Cardiac muscle cell (in vitro differentiated cells and primary cell): ENCODE data around the gene CEMIP2. TPM values are rescaled to one million over a fixed set of nuclear protein-coding genes. Genes with fewer than 3 reads are reported as not detected.

Source experiments
- DNase-seq, 2 donors: peaks; one replicate each; pipeline versions ENCODE4 v3.0.0 to v3.0.0-alpha.2; 2010 to 2017; ENCODE audit warnings: low read depth in 1 of 2, low spot score in 1 of 2
- H3K27ac ChIP-seq: fragments of 200-600 bp; sonication (generic); 2 replicates; pipeline ENCODE4 v1.5.1; 2016
- H3K27me3 ChIP-seq: fragments of 200-600 bp; sonication (generic); 2 replicates; pipeline ENCODE4 v1.6.0; 2016; ENCODE audit warnings: control low read depth
- H3K36me3 ChIP-seq: fragments of 200-600 bp; sonication (generic); 2 replicates; pipeline ENCODE4 v1.5.1; 2016; ENCODE audit warnings: control low read depth
- H3K4me1 ChIP-seq: fragments of 200-600 bp; sonication (generic); 2 replicates; pipeline ENCODE4 v1.8.1; 2017; ENCODE audit warnings: low read depth, mild to moderate bottlenecking, mixed run types
- H3K4me3 ChIP-seq: fragments of 200-600 bp; sonication (generic); 2 replicates; pipeline ENCODE4 v1.5.1; 2016; ENCODE audit warnings: mild to moderate bottlenecking
- H3K9me3 ChIP-seq: fragments of 200-600 bp; sonication (generic); 2 replicates; pipeline ENCODE4 v1.5.1; 2017; ENCODE audit warnings: low read depth, mild to moderate bottlenecking, control low read depth
- CTCF ChIP-seq: IDR thresholded peaks from 2 replicates; pipeline ENCODE4 v1.5.1; 2012; ENCODE audit warnings: low read depth, mild to moderate bottlenecking, low read length
- polyA plus RNA-seq: library from polyadenylated mRNA; unstranded; fragments of >200 nt; fragmentation: Nextera tagmentation; extraction: Ambion mirVana; gene quantifications from 2 replicates; pipeline ENCODE4 v1.2.1, GENCODE V29; 2016
- total RNA-seq: library from RNA; depleted of rRNA; stranded (reverse); fragments of >200 nt; gene quantifications from 2 replicates; pipeline ENCODE4 v1.2.3, GENCODE V29; 2016

The CEMIP2 gene
- total and polyA plus RNA-seq, 2 experiments from 2014 or later: 15.9 to 16.5 TPM

GRCh38 chr9:71766663-71767062 lies 1.6 kb downstream of the CEMIP2 start:
- no peak for TF ChIP-seq CTCF
- no peaks in the 10 kb centered on the region for H3K36me3 ChIP-seq
- peaks cover 11% of the 10 kb centered on the region for H3K4me1 ChIP-seq
- peak overlapping the region; percentile 75 for H3K4me3 ChIP-seq
- no peak for DNase-seq
- H3K9me3 ChIP-seq: no peaks in the 10 kb centered on the region
- no peaks in the 10 kb centered on the region for H3K27me3 ChIP-seq
- no peak overlapping the region for H3K27ac ChIP-seq

GRCh38 chr9:71765693-71766092 lies 2.6 kb downstream of the CEMIP2 start:
- H3K27ac ChIP-seq: no peak overlapping the region
- no peaks in the 10 kb centered on the region for H3K9me3 ChIP-seq
- peaks cover 18% of the 10 kb centered on the region for H3K4me1 ChIP-seq
- no peak overlapping the region for H3K4me3 ChIP-seq
- DNase-seq: peak in 1 of 2 donors; percentile 50
- no peaks in the 10 kb centered on the region for H3K36me3 ChIP-seq
- no peak for TF ChIP-seq CTCF
- H3K27me3 ChIP-seq: no peaks in the 10 kb centered on the region

- Histone ChIP-seq H3K27me3 (no peaks in the 10 kb centered on the region), H3K27ac (no peak overlapping the region), H3K4me3 (no peak overlapping the region), H3K36me3 (no peaks in the 10 kb centered on the region), H3K9me3 (no peaks in the 10 kb centered on the region), H3K4me1 (peaks cover 23% of the 10 kb centered on the region)
- no peak for TF ChIP-seq CTCF
- no peak for DNase-seq
Observed at GRCh38 chr9:71764891-71765290, 3.4 kb downstream of the CEMIP2 start.

- no peak overlapping the region for H3K27ac ChIP-seq
- H3K9me3 ChIP-seq: no peaks in the 10 kb centered on the region
- H3K36me3 ChIP-seq: no peaks in the 10 kb centered on the region
- H3K4me1 ChIP-seq: peaks cover 23% of the 10 kb centered on the region
- no peaks in the 10 kb centered on the region for H3K27me3 ChIP-seq
- TF ChIP-seq CTCF: no peak
- H3K4me3 ChIP-seq: no peak overlapping the region
- no peak for DNase-seq
Observed at GRCh38 chr9:71764463-71764862, 3.9 kb downstream of the CEMIP2 start.

GRCh38 chr9:71763832-71764231 lies 4.5 kb downstream of the CEMIP2 start:
- Histone ChIP-seq H3K27me3 (no peaks in the 10 kb centered on the region), H3K27ac (no peak overlapping the region), H3K36me3 (no peaks in the 10 kb centered on the region), H3K9me3 (no peaks in the 10 kb centered on the region), H3K4me1 (peaks cover 23% of the 10 kb centered on the region), H3K4me3 (no peak overlapping the region)
- TF ChIP-seq CTCF: no peak
- peak in 1 of 2 donors; percentile 39 for DNase-seq
